NCI-H2196 (cell line): ENCODE data around the gene CLASP1.
A peak's percentile ranks its signal among the peaks of the same experiment; 100 is the strongest.

Source experiments
- DNase-seq: peaks from one replicate; lab custom pipeline; 2025; ENCODE audit not compliant: unreplicated experiment; lab: John Stamatoyannopoulos, UW

CLASP1 gene

DNA sequence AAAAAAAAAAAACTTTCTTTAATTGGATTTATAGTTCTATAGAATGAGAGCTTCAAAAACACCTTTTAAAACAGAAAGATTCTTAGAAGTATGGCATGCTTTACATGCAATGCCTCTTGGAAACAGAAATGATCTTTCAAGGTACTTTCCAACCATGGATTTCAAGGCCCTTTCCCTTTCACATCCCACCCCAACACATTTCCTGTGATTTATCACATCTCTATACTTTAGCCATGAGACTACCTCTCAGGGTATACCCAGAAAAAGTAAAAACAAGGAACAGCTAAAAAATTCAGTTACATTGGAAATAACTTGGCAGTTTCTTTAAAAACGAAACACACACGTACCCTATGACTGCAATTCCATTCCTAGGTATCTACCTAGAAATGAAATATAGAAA lies 103.3 kb downstream of the CLASP1 start:
- no peak for DNase-seq

DNA sequence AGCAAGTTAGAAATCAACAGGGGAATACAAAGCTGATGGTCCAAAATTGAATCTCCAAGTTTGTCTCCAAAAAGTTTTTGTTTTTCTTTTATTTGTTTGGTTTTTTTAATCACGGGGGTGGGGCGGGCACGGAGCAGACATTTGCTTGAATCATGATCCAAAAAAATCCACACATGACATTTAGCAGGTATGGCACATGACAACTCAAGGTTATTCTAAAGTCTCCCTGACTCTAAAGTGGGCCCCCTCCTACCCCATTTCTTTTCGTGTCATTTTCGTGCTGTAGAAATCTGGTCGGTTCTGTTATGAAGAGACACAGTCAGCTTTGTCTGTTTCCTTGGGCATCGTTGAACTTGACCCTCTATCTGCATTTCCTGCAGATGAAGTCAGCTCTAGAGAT lies 104.0 kb downstream of the CLASP1 start:
- no peak for DNase-seq

DNA sequence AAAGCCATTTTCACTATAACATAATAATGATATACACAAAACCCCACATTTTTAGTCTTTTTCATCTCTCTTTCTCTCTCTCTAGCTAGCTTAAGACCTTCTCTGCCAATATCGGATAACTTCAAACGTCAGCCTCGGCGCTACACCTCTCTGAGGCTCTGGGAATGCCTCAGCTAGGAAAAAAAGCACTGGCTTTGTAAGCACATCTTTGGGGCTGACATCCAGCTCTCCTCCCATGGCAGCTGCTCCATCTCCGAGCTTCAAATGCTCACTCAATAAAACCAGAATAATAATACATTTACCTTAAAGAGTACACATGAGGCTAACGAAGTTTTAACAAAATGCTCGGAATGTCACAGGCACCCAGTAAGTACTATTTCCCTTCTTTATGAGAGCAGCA lies 107.8 kb downstream of the CLASP1 start:
- no peak for DNase-seq

DNA sequence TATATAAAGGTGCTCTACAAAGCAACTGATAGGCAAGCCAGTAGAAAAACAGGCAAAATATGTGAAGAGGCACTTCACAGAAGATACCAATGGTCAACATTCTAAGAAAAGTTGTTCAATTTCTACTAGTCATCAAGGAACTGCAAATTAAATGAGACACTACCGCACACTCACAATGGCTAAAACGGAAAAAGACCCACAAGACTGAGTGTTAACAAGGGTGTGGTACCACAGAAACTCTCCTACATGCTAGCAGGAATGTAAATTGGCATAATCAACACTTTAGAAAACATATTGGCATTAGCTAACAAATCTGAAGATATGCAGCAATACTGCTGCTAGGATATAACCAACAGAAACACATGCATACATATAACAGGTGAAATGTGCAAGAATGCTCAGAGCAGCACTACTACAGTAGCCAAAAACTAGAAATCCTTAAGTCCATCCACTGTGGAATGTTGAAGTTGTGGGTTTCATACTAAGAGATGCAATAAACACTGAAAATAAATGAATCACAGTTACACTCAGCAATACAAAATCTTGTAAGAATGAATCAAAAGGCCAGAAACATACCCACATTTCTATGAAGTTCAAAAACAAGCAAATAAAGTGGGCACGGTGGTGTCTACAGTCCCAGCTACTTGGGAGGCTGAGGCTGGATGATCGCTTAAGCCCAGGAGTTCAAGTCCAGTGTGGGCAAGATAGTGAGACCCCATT lies 109.4 kb downstream of the CLASP1 start:
- no peak for DNase-seq

DNA sequence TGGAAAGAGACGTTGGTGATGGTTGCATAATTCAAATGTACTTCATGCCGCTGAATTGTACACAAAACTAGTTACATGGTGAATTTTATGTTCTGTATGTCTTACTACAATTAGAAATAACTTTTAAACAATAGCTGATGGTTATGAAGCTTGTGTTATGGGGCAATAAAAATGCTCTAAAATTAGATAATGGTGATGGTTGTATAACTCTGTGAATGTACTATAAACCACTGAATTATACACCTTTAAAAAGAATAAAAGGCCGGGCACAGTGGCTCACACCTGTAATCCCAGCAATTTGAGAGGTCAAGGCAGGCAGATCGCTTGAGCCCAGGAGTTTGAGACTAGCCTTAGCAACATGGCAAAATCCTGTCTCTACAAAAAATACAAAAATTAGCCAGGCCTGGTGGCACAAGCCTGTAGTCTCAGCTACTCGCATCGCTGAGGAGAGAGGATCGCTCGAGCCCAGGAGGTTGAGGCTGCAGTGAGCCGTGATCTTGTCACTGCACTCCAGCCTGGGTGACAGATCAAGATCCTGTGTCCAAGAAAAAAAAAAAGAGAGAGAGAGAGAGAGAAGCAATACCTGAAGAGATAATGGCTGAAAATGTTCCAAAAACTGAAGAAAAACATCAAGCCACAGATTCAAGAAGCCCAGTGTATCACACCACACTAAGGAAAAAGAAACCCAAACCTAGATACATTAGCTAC lies 112.3 kb downstream of the CLASP1 start:
- no peak for DNase-seq

DNA sequence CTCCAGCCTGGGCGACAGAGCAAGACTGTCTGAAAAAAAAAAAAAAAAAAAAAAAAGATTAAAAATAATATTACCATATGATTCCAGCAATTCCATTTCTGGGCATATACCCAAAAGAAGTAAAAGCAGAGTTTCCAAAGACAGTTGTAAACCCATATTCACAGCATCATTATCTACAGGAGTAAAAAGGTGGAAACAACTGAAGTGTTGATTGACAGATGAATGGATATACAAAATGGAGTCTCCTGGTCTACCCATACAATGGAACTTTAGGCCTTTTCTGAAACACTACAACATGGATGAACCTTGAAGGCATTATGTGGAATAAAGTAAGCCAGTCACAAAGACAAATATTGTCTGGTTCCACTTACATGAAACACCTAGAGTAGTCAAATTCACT lies 112.9 kb downstream of the CLASP1 start:
- no peak for DNase-seq

DNA sequence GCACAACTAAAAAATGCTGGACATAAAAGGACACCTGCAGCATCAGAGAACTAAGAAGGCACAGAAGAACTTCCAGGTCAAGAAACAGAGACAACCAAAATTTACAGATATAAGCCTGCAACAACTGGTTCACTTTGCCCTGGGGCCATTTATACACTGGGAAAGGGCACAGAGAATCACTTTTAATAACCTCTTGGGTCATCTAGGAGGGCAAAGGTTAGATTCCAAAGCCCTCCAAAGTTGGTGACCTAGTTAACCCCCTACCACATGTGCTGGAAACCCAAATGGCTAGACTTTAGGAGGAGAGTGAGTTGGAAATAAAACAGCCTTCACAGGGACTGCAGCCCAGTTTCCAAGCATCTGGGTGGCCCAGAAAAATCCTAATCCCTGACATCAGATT lies 115.3 kb downstream of the CLASP1 start:
- DNase-seq = no peak

DNA sequence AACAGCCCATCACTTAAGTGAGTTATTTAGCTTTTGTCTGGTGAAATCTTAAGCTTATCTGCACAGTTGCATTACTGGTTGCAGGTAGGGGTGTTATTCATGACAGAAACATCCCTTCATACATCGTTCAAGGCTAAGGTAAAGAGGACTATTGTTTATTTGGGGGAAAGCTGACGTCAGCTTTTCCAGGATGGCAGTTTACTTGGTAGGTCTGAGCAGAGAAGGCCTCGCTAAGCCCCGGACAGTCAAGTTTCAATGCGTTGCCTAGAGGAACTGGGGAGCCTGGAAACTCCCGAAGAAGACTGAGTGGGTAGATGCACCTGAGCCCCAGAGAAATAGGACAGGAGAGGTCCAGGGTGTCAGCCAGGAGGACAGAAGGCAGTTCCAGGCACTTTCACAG lies 116.4 kb downstream of the CLASP1 start:
- no peak for DNase-seq

DNA sequence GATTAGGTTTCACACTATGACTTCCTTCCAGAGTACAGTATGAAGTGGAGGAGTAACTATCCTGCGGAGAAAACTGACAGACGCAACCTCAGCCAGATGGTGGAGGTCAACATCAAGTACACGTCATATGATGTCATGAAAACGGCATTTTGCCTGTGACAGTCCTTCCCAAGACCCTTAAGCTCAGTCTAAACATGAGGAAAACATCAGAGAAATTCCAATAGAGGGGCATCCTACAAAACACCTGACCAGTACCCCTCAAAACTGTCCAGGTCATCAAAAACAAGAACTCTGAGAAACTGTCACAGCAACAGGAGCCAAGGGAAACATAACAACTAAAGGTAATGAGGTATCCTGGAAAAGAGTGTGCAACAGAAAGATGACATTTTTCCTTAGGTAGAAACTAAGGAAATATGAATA lies 116.9 kb downstream of the CLASP1 start:
- DNase-seq = no peak

DNA sequence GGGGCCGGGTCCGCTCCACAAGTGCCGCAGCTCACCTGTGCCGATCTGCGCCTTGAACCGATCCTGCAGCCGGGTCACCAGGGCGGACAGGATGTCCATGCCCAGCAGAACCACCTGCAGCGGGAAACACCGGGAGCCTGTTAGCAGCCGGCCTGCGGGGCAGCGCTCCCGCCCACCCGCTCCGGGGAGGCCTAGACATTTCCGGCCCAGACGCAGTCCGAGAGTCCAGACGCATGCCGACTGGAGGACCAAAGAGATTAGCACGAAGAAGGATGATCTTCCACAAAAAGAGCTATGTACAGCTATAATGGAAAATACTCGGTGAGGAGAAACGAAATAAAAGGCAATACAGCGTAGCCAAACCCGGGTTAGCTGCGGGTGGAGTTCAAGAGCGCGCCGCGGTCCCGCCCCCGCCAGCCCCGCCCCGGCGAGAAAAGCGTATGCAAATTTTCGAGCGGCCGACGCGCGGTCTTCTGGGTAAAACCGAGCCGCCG lies 119.0 kb downstream of the CLASP1 start:
- peak; percentile 88 for DNase-seq

DNA sequence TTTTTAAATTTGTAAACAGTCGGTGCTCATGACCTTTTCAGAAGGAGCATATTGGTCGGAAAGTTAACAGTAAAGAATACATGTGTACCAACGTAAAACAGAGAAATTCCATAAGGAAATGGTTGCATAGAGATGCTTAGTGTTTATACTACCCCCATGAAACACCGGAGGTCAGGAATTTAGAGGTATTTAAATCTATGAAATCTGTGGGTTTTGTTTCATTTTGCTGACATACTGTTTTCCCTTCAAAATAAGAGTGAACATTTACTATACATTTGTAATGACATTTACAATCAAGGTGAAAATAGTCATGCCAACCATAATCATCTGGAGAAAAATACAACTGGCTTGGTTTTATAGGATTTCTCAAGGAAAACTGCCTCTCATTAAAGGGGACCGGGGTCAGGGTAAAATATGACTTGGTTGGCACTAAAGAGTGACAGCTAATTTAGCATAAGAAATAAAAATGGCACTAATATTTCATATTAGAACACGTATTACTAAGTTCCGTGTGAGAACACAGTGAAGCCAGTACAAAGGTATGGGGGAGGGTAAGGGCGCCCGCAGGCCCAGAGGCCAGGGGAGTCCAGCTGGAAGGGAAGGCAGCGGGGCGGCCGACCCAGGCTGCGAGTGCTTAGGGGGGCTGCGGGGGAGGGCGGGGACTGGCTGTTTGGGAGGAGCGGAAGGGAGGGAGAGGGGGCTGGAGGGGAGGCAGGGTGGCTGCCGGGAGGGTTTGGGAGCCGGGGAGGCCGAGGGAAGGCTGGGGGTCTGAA lies 119.6 kb downstream of the CLASP1 start:
- DNase-seq = peak; percentile 61

DNA sequence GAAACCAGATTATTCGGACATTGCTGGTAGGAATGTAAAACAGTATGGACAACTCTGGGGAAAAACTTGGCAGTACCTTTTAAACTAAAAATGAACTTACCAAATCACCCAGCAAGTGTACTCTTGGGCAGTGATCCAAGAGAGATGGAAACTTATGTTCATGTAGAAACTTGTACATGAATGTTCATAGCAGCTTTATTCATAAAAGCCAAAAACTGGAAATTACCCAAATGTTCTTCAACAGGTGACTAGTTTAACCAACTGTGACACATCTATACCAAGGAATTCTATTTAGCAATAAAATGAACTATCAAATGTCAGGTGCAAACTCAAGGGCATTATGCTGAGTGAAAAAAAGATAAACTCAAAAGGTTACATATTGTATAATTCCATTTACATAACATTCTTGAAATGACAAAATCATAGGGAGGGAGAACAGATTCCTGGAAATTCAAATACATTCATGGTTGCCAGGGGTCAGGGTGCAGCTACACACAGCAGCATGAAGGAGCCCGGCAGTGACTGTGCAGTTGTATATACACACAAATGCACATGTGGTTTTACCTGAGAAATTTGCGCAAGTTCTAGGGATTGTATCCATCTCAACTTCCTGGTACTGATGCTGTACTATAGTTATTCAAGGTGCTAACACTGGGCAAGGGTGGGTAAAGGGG lies 122.1 kb downstream of the CLASP1 start:
- no peak for DNase-seq

DNA sequence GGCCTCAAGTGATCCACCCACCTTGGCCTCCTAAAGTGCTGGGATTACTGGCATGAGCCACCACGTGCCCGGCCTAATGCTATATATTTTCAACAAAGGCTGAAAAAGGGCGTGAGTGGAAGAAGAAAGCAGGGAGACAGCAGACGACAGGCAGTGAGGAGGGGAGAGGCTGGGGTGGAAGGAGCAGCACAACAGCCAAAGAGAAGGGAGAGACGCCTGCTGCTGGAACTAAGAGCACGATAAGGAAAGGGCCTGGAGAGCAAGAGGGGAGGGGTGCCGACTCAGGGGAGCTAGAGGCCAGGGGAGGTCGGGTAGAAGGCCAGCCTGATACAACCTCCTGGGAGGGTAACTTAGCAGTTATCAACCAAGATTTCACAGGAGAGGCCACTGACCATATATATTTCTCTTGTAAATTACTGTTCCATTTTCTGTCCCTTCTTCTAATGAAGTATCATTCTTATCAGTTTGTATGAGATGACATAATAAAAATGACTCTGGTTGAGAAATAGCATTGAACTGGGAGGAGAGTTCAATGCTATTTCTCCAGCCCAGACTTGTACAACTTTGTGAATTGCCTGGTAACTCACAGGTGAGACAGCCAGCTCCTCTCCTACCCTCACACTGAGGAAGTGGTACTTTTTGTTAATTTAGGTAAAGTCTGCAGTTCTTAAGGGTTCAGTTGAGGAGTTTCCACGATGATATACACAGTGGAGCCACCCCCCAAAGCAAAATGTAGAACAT lies 124.4 kb downstream of the CLASP1 start:
- no peak for DNase-seq

DNA sequence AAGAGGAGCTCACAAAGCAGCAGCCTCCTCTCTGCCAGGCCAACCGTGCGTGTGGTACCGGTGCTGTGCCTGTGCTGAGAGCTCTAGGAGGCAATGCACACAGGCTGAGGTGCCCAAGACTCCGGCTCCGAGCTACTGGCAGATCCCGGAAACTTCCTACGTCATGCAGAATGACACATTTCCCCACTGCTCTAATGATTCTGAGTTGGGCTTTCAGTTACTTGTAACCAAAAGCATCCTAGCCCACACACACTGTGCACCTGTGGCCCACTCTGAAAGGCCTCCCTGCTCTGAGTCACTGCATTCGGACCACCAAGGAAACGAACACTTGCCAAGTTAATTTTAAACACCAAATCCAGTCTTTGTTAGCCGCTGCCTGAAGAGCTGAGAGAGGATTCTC lies 127.9 kb downstream of the CLASP1 start:
- no peak for DNase-seq

DNA sequence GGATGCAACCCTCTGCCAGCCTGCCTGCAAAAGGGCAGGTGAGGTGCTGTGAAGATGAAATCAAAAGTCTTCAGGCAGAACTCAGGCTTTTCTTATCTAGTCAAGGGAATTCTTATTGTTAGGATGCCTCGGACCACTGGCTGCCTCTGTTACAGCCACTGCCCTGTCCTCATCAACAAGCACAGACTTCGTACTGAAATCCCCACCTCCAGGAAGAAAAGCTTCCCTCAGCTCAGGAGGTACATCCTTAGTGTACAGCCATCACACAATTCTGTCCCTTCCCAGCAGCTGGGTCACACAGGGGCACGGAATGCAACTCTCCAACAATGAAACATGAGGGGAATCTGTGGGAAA lies 128.6 kb downstream of the CLASP1 start:
- DNase-seq = no peak

DNA sequence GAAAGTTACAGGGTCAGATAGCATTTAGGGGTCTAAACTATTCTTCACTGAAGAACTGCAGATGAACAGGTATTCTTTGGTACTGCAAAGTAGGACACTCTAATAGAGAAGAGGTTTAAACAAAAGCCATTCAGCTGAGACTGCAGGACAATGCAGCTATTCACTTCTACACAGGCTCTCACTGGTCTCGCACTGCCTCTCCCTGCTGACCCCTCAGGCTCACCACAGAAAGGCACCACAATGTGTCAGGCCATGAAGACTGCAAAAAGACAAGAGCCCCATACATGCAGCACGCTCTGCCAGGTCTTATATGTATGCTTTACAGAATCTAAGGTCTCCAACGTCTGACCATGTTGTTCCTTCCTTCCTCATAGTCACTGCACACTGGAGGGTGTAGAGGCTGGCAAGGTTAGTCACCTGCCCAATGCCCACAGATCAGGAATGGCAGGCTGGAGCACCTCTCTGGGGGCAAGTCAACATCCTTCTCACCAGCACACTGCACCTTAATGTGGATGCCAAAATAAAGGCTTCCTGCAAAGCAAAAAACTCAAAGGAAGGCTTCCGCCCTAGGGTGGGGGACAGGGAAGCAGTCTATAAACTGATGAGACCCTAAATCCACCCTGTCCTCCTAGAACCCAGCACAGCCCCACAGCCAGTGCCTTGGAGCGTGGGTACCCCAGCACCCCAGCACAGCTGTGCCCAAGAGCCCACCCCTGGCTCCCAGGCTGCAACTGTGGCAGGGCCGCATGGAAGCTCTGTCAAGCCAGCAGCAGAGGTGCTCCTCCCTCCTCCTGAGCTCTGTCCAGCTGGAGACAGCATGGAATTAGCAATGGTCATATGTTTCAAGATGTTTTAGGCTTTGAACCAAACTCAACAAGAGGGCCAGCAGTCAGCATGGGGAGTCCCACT lies 129.3 kb downstream of the CLASP1 start:
- DNase-seq = no peak

DNA sequence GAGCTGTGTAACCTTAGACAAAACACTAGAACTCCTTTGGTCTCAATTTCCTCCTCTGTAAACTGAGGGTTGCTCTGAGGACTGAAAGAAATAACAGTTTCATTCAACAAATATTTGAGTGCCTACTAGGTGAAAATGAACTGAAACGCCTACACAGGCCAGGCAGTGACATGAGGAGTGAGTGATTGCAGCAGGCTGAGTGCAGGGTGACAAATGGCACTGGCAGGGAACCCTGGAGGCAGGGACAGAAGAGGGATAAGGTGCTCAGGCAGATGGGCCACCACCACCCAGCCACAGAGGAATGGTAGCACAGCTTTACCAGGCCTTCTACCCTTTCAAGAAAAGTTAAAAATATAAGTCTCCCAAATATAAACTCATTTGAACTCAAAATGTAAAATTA lies 130.1 kb downstream of the CLASP1 start:
- no peak for DNase-seq

DNA sequence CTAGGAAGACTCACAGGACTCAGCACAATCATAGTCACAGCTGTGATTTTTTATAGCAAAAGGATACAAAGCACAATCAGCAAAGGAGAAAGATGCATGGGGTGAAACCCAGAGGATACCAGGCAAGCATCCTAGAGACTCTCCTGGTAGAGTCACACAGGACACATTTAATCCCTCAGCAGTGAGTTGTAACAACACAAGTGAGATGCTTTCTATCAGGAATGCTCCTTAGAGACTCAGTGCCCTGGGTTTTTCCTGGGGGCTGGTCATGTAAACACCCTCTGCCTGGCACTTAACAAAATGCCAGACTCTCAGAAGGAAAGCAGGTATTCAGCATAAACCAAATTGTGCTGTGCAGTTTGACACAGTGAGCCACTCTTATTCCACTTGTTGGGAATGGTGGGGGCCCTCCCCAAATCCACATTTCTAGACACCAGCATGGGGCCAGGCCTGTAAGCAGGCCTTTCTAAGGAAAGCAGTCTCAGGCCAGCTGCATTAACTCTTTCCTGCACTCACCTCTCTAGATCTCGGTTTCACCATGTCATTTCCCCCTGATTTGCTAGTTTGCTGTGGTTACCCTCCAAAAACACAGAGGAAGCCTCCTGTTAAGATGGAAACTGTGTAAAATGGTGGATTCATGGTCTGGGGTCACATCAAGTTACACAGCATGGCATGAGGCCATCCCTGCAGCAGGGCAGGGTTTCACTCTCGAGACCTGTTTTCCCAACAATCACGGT lies 135.5 kb downstream of the CLASP1 start:
- no peak for DNase-seq

DNA sequence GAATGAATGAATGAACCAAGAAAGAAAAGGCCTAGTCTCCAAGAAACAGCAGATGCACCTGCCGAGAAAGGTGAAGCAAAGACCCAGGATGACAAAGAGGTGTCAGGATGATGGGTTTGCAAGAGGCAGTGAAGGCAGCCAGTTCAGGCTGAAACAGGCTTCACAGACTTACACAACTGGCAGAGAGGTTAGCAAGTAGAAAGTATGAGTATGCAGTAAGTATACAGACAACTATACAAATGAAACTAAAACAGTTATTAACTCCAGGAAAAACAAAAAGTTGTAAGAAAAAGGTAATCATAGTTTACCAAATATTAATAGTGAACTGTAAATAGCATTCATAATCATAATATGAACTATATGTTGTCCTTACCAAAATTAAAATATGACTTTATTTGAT lies 138.4 kb downstream of the CLASP1 start:
- no peak for DNase-seq
